A549 treated with RU486 at 1 μM for 4 hours (cell line): ENCODE measurements around the gene ANKS1A. TPM values are rescaled to one million over a fixed set of nuclear protein-coding genes. Genes with fewer than 3 reads are reported as not detected.

Experiments used
- total RNA-seq: library from RNA; stranded (reverse); fragments of 200-300 nt; extraction: Qiagen RNA extraction; gene quantifications from 5 replicates; pipeline ENCODE4 v1.2.3, GENCODE V29; 2022; ENCODE audit warnings: low read depth

ANKS1A gene, protein sequence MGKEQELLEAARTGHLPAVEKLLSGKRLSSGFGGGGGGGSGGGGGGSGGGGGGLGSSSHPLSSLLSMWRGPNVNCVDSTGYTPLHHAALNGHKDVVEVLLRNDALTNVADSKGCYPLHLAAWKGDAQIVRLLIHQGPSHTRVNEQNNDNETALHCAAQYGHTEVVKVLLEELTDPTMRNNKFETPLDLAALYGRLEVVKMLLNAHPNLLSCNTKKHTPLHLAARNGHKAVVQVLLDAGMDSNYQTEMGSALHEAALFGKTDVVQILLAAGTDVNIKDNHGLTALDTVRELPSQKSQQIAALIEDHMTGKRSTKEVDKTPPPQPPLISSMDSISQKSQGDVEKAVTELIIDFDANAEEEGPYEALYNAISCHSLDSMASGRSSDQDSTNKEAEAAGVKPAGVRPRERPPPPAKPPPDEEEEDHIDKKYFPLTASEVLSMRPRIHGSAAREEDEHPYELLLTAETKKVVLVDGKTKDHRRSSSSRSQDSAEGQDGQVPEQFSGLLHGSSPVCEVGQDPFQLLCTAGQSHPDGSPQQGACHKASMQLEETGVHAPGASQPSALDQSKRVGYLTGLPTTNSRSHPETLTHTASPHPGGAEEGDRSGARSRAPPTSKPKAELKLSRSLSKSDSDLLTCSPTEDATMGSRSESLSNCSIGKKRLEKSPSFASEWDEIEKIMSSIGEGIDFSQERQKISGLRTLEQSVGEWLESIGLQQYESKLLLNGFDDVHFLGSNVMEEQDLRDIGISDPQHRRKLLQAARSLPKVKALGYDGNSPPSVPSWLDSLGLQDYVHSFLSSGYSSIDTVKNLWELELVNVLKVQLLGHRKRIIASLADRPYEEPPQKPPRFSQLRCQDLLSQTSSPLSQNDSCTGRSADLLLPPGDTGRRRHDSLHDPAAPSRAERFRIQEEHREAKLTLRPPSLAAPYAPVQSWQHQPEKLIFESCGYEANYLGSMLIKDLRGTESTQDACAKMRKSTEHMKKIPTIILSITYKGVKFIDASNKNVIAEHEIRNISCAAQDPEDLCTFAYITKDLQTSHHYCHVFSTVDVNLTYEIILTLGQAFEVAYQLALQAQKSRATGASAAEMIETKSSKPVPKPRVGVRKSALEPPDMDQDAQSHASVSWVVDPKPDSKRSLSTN
- 5.1 to 7.8 TPM (median 6.8 TPM) in 5 replicates for total RNA-seq

DNA sequence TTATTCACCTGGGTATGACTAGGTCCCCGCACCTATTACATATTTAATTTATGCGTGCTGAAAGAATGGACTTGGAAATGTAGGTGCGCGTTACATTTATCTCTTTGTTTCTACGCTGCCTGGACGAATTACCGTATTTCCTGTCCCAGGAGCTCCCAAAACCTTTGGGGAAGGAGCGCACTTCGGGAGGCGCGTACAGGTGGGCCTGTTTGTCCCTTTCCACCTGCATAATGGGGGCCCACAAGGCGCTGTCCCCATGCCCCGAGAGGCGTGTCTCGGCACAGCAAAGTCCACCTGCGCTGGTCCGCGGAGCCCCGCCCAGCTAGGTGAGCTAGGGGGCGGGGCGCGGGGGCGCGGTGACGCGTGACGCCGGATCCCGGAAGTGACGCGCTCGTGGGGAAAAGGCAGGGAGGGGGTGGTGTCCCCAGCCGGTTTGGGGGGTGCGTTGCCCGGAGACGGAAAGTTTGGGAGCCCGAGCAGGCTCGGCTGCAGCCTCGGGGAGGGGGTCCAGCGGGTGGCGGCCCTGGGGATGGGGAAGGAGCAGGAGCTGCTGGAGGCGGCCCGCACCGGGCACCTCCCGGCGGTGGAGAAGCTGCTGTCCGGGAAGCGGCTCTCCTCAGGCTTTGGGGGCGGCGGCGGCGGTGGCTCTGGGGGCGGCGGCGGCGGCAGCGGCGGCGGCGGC lies at the start of gene ANKS1A:
ANKS1A (plus strand) TSS at position 382 of the 682 bp plus-strand sequence; CDS start at position 530, 148 bp downstream.

DNA sequence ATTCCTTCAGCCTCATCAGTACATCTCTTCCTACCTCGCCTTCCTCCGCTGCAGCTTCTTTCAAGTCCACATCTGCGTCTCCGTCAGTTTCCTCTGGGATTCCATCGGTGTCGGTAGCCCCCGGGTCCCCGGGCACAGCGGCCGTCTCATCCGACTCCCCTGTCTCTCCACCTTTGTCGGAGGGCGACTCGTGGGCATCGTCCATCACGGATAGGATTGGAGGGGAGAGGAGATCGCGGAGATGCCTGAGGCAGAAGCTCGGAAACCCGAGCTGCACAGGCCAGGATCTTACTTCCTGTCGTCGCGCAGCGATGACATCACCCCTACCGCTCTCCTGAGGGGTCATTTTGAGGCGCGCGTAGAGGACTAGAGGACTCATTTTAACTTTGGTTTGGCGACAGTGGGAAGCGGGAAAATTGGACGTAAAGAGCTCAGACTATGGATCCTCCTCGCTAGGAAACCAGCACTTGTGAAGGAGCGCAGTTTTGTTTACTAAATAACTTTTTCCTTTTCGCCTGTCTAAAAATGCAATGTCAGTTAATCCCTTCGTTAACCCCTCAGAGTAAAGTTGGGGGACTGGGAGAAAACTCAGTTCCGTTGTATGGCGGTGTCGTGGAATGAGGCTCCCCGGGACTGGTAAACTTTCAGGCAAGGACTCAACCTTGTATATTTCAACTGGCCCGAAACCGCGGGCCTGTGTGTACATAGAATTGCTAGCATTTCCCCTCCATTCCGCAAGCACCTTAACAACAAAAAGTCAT lies 1.1 kb upstream of the ANKS1A start, which contains the start of gene TAF11:
TAF11 (minus strand) TSS at position 290 of the 761 bp plus-strand sequence; CDS start at position 205, 85 bp downstream.

Other genes with a start within 250 kb of the ANKS1A start
- 26.8 to 33.2 TPM (median 31.8 TPM) in 5 replicates for gene ILRUN, start 192.5 kb upstream of the ANKS1A start, total RNA-seq
- gene SNRPC, start 131.8 kb upstream of the ANKS1A start, total RNA-seq = 195 to 226 TPM (median 207 TPM) in 5 replicates
- 4.0 to 6.8 TPM (median 6.1 TPM) in 5 replicates for gene BLTP3A, start 97.2 kb upstream of the ANKS1A start, total RNA-seq
- gene TAF11, start 1.2 kb upstream of the ANKS1A start, total RNA-seq = 15.2 to 21.6 TPM (median 19.5 TPM) in 5 replicates